NK-92 treated with Interleukin-12 subunit alpha and Interleukin-12 subunit beta, amount 100 ng/mL, for 24 hours (cell line): Measurements from ENCODE around the gene MYOF.
"Not testable (repeated sequence)": the region's sequence is repeated elsewhere in the genome, so short reads cannot be mapped to it uniquely, and the experiment has no call there.

Experiments
- DNase-seq: peaks from one replicate; lab custom pipeline; 2025; lab: John Stamatoyannopoulos, UW

MYOF gene

GRCh38 chr10:93420944-93421825 is 60.9 kb downstream of the MYOF start:
- DNase-seq, result no peak

- DNase-seq, result no peak
Observed at GRCh38 chr10:93420091-93420490, 62.0 kb downstream of the MYOF start.

- not testable (repeated sequence) for DNase-seq
Observed at GRCh38 chr10:93419016-93419415, 63.1 kb downstream of the MYOF start.

GRCh38 chr10:93417921-93418320 is 64.2 kb downstream of the MYOF start:
- no peak for DNase-seq

- no peak for DNase-seq
Observed at GRCh38 chr10:93417266-93417665, 64.9 kb downstream of the MYOF start.

GRCh38 chr10:93416824-93417223 is 65.3 kb downstream of the MYOF start:
- DNase-seq, result no peak

GRCh38 chr10:93415693-93416092 is 66.4 kb downstream of the MYOF start:
- no peak for DNase-seq

GRCh38 chr10:93413252-93413689 is 68.9 kb downstream of the MYOF start:
- no peak for DNase-seq

- no peak for DNase-seq
Observed at GRCh38 chr10:93412801-93413200, 69.3 kb downstream of the MYOF start.

GRCh38 chr10:93410697-93411348 is 71.3 kb downstream of the MYOF start:
- DNase-seq, result no peak

GRCh38 chr10:93408783-93409182 is 73.4 kb downstream of the MYOF start:
- no peak for DNase-seq

- no peak for DNase-seq
Observed at GRCh38 chr10:93406364-93407145, 75.6 kb downstream of the MYOF start.

GRCh38 chr10:93404048-93404354 is 78.1 kb downstream of the MYOF start:
- DNase-seq, result no peak

GRCh38 chr10:93403152-93404047 is 78.7 kb downstream of the MYOF start:
- DNase-seq, result no peak

GRCh38 chr10:93402192-93402591 is 79.9 kb downstream of the MYOF start:
- no peak for DNase-seq

GRCh38 chr10:93398528-93398927 is 83.6 kb downstream of the MYOF start:
- no peak for DNase-seq

- no peak for DNase-seq
Observed at GRCh38 chr10:93397020-93397419, 85.1 kb downstream of the MYOF start.

- DNase-seq, result no peak
Observed at GRCh38 chr10:93393211-93393610, 88.9 kb downstream of the MYOF start.

GRCh38 chr10:93392121-93392520 is 90.0 kb downstream of the MYOF start:
- DNase-seq, result no peak

- no peak for DNase-seq
Observed at GRCh38 chr10:93390306-93391090, 91.6 kb downstream of the MYOF start.
